ENCODE measurements around the gene FOXA2.
"Not testable (repeated sequence)": the region's sequence is repeated elsewhere in the genome, so short reads cannot be mapped to it uniquely, and the experiment has no call there.

Gene FOXA2

DNA sequence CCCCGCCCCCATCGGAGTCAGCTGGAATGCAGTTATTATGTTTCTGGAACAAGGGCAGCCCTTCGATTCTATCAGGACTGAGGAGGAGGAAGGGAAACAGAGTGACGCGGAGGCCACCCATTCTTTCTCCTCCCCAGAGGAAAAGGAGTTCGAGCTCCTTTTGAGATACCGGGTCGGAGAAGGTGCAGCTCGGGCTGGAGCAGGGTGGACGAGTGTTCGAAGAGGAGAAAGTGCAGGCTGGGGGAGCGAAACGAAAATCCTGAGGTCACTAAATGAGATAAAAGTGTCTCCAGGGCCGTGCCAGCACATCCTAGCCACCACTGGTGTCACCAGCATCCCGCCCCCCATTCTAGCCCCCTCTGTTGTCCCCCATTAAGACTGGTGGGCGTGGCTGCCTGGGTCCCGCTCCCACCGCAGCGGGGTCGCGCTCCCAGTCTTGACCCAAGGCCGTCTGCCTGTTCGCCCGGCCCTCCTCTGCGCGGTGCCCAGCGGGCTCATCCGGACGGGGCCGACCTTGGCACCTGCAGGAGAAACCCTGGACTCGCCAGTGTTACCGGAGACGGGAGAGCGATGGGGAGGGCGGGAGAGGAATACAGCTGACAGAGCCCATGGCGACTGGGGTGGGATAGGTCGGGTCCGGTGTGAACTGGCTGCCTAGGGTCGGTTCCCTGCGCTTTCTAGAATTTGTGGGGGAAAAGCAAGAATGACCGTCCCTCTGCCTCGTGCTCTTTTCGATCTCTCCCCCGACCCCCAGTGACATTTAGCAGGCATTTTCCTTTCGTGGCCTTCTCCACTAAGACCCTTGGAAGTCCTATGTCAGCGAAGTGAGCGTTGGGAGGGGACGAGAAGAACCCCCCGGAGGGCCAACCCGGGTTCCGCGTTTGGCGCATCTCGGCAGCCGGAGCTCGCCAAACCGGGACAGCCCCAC is 16.2 kb downstream of the FOXA2 start:
- no peak for DNase-seq

DNA sequence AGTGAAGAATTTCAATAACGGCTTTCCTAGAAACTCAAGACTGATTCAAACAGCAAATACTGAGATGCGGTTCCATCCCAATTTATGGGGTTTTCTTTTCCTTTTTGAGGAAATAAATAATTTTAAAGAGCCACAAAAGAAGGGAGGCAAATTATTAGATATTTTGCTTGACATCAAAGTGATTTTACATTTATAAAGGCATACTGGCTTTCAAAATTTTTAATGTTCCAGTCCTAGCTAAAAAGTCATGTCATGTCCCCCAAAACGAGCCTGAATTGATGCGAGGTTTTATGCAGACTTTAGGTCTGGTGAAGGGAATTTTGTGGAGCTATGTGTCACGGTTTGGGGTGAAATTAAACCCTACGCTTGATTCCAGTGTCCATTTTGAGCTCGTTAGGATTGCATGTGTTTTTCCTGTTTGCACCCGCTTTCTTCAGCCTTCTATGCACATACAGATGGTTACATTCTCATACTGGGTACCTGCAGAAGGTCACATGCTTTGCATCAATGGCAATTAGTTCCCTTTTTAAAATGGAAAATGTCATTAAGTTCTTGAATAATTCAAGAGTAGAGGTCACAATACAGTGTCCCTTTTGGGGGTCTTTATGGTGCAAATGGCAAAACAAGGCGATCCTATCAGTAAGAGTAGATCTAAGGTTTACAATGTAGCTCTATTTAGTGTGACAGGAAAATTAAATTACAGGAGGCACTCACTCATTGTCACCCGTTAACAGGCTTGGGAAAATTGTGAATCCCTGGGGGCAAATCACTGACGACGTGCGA is 17.3 kb downstream of the FOXA2 start:
- no peak for DNase-seq

DNA sequence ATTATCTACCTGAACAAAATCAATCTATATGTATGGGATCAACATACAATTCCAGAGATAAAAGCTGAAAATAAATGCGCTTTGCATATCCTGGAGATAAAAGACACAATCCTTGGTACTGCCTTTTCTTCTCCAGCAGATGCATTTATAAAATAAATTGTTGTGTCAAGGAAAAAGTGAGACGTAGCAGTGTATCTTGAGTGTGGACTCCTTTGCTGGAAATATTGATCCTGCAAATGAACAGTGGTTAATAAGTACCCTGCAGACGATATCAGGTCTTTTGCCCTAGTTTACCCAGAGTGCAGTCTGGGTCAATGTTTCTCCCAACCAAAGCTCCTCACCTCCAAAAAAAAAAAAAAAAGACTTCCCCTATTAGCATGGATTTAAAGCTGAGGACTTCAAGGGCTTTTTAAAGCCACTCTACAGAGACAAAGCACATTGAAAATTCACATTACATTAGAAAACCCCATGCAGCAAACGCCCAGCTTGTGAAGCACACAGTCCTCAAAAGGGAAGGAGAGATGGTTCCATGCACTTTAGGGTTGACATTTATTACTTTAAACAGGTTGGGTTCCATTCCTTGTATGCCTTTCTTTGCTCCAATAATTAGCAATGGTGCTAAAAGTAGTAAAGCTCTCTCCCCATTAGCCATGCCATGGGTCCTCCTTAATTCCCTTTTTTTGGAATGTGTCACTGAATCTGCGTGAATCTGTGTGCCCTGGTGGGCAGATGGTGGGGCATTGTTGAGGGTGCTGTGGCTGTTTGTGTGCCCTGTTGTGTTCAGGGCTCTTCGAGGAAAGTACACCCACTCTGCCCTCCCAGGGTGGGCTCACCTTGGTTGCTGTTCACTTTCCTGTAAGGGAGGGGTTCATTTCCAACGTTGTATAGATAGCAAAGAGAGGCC is 21.1 kb downstream of the FOXA2 start:
- no peak for DNase-seq

DNA sequence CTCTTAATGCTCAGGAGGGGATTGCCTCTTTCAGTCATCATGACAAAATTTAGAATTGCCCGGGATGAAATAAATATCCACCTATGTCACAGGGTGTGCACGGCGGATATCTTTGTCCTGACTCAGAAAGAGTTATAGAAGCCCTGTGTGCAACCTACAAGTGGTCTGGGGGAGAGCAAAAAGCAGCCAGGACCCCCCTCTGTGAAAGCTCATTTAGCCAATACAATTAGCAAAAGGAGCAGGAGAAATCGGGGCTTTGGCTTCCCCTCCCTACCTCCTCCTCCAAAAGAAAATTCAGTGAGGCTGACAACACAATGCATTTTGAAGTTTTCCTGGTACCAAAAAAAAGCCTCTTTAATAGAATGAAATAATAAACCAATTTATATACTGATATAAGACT is 21.8 kb downstream of the FOXA2 start:
- no peak for DNase-seq

DNA sequence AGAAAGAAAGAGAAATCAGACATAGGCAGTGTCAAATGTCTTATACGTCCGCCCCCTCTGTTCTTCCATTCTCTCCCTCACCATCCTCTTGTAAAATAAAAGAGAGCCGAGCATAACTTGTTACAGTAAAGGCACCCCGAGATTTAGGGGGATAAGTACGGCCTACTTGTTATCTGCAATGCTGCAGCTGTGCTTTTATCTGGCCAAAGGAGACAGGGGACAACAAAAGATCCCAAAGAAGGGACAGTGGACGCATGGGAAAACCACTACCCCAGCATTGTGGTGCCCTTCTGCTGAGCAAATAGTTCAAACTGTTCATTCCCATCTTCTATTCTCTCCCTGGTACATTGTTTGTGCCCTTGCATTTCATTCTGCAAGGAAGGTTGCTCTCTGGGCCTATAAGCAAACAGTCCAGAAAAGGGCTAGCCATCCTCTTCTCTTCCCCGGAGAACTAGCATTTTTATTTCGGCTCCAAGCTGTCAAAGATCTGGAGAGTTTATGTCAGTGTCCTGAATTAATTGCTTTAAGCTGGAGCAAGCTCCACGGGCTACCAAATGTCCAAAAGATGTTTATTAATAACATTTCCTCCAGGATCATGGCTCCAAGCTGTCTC is 22.3 kb downstream of the FOXA2 start:
- DNase-seq = no peak

DNA sequence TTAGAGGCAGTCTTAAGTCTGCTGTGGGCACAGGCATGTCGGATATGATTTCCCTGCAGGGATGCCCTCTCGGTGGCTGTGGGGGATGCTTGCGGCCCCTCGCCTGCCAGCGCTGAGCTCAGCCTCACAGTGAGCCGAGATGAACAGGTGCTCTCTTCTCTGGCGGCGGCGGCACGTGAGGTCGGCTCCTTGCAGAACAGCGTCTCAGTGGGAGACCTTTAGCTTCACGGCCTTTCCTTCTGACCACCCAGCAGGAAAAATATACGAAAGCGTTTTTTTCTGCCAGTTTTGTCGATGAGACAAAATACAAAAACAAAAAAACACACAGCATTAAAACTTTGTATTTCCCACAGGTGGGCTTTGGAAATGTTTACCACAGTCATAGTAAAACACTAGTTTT is 23.6 kb downstream of the FOXA2 start:
- DNase-seq = no peak

DNA sequence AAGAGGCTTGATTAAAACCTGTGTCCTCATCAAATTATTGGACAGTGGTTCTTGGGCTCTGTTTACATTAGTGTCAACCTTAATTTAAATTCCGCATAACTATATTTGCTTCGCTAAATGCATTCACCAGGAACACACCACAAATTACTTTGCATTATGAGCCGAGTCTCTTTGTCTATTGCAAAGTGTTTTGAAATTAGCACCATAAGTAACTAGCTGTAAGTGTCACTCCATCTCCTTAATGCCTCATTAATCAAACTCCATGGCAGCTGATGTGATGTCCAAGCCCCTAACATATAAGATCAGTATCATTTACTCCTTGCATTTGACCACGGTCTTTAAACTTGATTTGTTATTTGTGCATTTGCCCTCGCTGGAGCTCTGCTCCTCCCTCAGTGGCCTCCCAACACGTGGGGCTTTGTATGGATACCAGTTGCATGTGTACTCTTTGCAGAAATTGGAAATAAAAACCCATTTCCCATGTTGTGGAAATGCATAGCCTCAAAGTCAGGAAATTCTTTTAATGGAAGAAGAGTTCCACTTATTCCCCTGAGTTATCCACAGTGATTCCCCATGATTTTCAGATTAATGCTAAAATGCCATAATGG is 24.6 kb downstream of the FOXA2 start:
- no peak for DNase-seq

DNA sequence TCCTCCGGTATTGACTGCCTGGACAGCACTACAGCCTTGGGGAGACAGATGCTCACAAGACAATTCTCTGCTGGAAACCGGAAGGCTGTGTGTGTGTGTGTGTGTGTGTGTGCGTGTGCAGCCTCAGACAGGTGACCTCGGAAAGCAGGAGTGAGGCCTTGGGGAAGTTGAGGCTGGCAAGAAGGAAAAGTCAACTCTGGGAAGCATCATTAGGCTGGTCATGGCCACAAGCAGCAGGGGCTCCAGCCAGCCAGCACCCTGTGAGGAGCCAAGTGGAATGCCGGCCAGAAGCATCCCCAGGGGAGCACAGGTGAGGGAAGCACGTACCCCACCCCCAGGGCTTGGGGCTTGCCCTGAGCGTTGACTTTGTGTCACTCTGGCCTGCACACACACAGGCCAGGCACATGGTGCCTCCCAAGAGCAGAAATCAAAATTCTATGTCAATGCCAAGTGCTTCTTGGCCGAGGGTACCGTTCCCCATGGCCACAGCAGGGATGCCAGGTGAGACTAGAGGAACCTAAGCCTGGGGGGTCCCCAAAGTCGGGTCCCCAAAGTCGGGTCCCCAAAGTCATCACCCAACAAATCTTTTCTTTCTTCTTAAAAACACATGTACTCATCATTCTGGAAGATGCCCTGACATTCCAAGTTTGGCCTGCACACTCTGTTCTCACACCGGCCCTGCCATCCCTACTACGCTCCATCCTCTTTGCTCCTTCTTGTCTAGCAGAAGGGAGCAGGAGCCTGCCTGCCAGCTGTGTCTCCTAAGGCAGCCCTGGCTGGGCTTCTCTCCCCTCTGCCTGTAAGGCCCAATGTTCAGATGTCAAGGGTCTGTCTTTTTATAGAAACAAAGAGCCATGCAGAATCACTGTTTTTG is 26.7 kb downstream of the FOXA2 start:
- DNase-seq = no peak

DNA sequence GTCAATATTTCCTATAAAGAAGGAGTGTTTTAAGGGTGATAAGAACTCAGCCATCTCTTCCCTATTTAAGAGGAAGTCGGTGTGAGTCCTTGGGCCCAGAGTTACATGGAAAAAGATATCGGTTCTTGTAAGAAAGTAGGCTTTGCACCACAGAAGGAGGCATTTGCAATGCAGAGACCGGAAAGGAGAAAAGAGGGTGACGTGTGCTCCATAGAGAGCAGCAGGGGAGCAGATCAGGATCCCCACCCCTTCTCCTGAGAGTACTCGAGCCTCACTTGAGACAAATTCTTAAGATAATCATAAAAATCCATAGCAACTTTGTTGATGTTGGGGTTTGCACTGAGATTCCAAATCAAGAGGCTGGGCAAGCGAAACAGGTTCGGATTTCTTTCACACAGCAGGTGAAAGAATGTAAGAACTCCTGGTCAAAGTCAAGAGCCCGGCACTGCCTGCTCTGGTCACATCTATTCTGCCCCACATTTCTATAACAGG is 27.8 kb downstream of the FOXA2 start:
- no peak for DNase-seq

DNA sequence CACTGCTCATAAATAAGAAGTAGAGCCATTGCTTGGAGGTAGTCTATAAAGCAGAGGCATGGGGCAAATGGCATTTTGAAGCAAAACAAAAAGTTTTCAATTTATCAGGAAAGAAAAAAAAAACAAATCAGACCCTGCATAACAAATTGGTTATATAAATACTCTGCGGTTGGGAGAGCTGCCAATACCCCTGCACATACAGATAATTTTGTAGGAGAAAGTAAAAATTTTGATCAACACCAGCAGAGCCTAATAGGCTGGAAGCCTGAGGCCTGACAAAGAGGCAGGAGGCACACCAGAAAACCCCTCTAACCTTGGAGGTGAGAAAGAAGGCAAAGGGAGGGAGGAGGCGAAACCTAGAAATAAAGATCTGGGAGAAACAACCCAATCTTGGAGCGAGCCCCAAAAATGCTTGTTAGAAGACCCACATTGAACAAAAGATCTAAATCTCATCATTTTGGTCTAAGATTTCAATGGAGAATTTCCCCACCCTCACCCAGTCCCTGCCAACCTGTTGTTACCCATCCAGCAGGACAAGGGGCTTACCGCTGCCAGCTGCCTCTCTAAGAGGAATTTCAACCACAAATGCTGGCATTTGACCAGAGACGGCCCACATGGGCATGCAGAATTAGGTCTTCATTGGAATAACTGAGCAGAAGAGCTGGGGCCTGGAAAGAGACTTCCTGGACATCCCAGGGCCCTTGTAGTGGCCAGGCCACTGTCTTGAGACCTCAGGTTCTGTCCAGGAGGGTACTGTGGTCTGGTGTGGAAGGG is 28.4 kb downstream of the FOXA2 start:
- no peak for DNase-seq

GRCh38 chr20:22554391-22554790 is 30.0 kb downstream of the FOXA2 start:
- no peak for DNase-seq

GRCh38 chr20:22550514-22550913 is 33.9 kb downstream of the FOXA2 start:
- not testable (repeated sequence) for DNase-seq

DNA sequence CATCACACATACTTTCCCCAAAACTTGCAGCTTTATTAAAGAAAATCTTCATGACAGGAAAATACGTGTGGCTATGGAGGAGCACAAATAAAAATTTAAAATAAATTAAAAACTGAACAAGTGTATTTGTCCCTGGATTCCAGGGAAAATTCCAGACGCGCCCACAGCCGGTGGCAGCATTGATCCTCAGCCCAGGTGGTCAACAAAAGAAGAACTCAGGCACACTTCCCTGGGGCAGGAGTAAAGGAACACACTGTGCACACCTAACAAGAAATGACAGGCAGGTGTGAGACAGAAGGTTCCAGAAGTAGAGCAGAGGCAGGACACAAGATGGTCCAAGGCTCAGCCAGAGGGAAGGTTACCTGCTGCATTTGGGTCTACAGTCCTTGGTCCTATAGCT is 36.3 kb downstream of the FOXA2 start:
- DNase-seq = no peak

DNA sequence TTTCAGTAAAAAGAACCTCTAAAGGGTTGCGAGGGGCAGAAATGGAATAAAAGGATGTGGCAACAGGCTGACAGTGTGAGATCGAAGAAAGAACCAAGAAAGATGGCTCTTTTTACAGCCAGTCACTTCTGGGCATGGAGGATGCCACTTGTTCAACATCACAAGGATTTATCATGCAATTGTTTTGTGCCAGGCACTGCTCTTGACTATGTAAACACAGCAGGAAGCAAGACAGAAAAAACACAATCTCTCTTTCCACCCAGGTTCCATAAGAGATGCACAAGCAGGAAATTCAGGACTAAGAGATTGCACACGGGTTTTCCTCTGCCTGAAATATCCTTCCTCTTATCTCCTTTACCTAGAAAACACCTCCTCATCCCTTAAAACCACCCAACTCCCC is 38.0 kb downstream of the FOXA2 start:
- DNase-seq = no peak

GRCh38 chr20:22545045-22545444 is 39.3 kb downstream of the FOXA2 start:
- DNase-seq = no peak

GRCh38 chr20:22544462-22544861 is 39.9 kb downstream of the FOXA2 start:
- no peak for DNase-seq

- DNase-seq = no peak
These were observed 41.9 kb downstream of the FOXA2 start for GRCh38 chr20:22542427-22542826.

- no peak for DNase-seq
These were observed 43.5 kb downstream of the FOXA2 start for GRCh38 chr20:22540832-22541231.

- no peak for DNase-seq
These were observed 47.2 kb downstream of the FOXA2 start for GRCh38 chr20:22536956-22537756.
